Astrocyte (in vitro differentiated cells and primary cell): ENCODE results near the gene CIDEC. TPM values are rescaled to one million over a fixed set of nuclear protein-coding genes. Genes with fewer than 3 reads are reported as not detected.
"Not testable (repeated sequence)": the region's sequence is repeated elsewhere in the genome, so short reads cannot be mapped to it uniquely, and the experiment has no call there.

Source experiments
- DNase-seq: peaks from one replicate; pipeline ENCODE4 v3.0.0-alpha.2; 2010; ENCODE audit warnings: low read depth
- FAIRE-seq: peaks from 2 replicates; lab custom pipeline; 2011; peaks lifted over from hg19 to GRCh38; lab: Jason Lieb, UNC
- H2AFZ ChIP-seq: 2 replicates; pipeline ENCODE4 v1.6.0; 2012; ENCODE audit warnings: low read depth, low read length, inconsistent platforms
- H3K27ac ChIP-seq: 2 replicates; pipeline ENCODE4 v1.5.1; 2011; ENCODE audit warnings: low read depth, low read length, inconsistent platforms
- H3K27me3 ChIP-seq: 2 replicates; pipeline ENCODE4 v1.6.0; 2011; ENCODE audit warnings: low read length, inconsistent platforms; ENCODE audit not compliant: insufficient read depth
- H3K36me3 ChIP-seq: 2 replicates; pipeline ENCODE4 v1.5.1; 2011; ENCODE audit warnings: low read length, inconsistent platforms; ENCODE audit not compliant: insufficient read depth
- H3K4me1 ChIP-seq: 2 replicates; pipeline ENCODE4 v1.5.1; 2011; ENCODE audit warnings: low read length, inconsistent platforms; ENCODE audit not compliant: insufficient read depth
- H3K4me2 ChIP-seq: 2 replicates; pipeline ENCODE4 v1.6.0; 2012; ENCODE audit warnings: low read length, inconsistent platforms
- H3K4me3 ChIP-seq: 2 replicates; pipeline ENCODE4 v1.5.1; 2011; ENCODE audit warnings: low read depth, mild to moderate bottlenecking, low read length, inconsistent platforms; ENCODE audit not compliant: insufficient read depth
- H3K79me2 ChIP-seq: 2 replicates; pipeline ENCODE4 v1.6.0; 2012; ENCODE audit warnings: mild to moderate bottlenecking, low read length, inconsistent platforms; ENCODE audit not compliant: insufficient read depth
- H3K9ac ChIP-seq: 2 replicates; pipeline ENCODE4 v1.6.0; 2012; ENCODE audit warnings: mild to moderate bottlenecking, low read length, inconsistent platforms
- H3K9me3 ChIP-seq: 2 replicates; pipeline ENCODE4 v1.5.1; 2012; ENCODE audit warnings: low read depth, mild to moderate bottlenecking, low read length, inconsistent platforms; ENCODE audit not compliant: insufficient read depth
- H4K20me1 ChIP-seq: 2 replicates; pipeline ENCODE4 v1.6.0; 2012; ENCODE audit warnings: low read length, inconsistent platforms; ENCODE audit not compliant: insufficient read depth
- H3K27ac Mint-ChIP-seq: one replicate; pipeline ENCODE4 v1.8.0; 2021; ENCODE audit warnings: mild to moderate bottlenecking, mixed read lengths; ENCODE audit not compliant: unreplicated experiment
- H3K27me3 Mint-ChIP-seq: one replicate; pipeline ENCODE4 v1.8.0; 2021; ENCODE audit warnings: low read depth, mixed read lengths; ENCODE audit not compliant: unreplicated experiment
- H3K36me3 Mint-ChIP-seq: one replicate; pipeline ENCODE4 v1.8.0; 2021; ENCODE audit warnings: low read depth, mixed read lengths; ENCODE audit not compliant: unreplicated experiment
- H3K4me1 Mint-ChIP-seq: one replicate; pipeline ENCODE4 v1.8.0; 2021; ENCODE audit warnings: low read depth, mixed read lengths; ENCODE audit not compliant: unreplicated experiment
- H3K4me3 Mint-ChIP-seq: one replicate; pipeline ENCODE4 v1.8.0; 2021; ENCODE audit warnings: mild to moderate bottlenecking, moderate library complexity, mixed read lengths; ENCODE audit not compliant: unreplicated experiment
- H3K9me3 Mint-ChIP-seq: one replicate; pipeline ENCODE4 v1.8.0; 2021; ENCODE audit warnings: mild to moderate bottlenecking, mixed read lengths; ENCODE audit not compliant: unreplicated experiment
- EZH2 ChIP-seq: IDR thresholded peaks from 2 replicates; pipeline ENCODE4 v1.6.1; 2012; ENCODE audit warnings: mild to moderate bottlenecking, low read length, inconsistent platforms; ENCODE audit not compliant: insufficient read depth
- total RNA-seq: library from RNA; stranded (reverse); gene quantifications from 2 replicates; pipeline ENCODE4 v1.2.1, GENCODE V29; 2021
- TF ChIP-seq, protein P1 (sequence below): IDR thresholded peaks from 2 replicates; pipeline ENCODE4 v1.5.1; 2011; ENCODE audit warnings: low read depth, mild to moderate bottlenecking, inconsistent platforms, low read length, moderate library complexity; ENCODE audit not compliant: insufficient read depth

CIDEC gene
- total RNA-seq, 1 donor from 2014 or later = not detected

DNA sequence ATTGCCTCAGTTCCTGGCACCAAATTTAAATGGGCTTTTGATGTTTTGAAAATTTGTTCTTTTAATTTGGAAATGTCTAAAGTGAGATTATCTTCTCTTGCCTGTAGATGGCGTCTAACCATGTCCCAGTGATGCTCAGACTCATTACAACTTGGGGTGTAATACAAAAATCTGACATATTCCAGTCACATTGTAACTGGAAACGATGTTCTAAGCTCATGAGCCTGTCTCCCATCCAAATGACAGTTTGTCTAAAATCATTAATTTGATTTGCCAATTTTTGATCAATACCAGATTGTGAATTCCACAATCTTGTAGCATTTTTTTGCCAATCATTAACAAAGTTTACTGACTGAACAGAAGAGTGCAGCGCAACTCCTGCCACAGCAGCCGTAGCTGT, 31.2 kb downstream of the CIDEC start:
- not testable (repeated sequence) for H3K4me2 ChIP-seq, H3K9me3 ChIP-seq, H3K4me1 Mint-ChIP-seq, DNase-seq, H3K4me1 ChIP-seq, H3K36me3 Mint-ChIP-seq, H3K27ac ChIP-seq, H4K20me1 ChIP-seq, H3K36me3 ChIP-seq, H3K27ac Mint-ChIP-seq, H3K9me3 Mint-ChIP-seq, H3K4me3 Mint-ChIP-seq, H3K27me3 Mint-ChIP-seq, H2AFZ ChIP-seq, H3K4me3 ChIP-seq, H3K9ac ChIP-seq, H3K79me2 ChIP-seq, FAIRE-seq
- H3K27me3 ChIP-seq = peaks cover 17% of the 10 kb centered on the region
- TF ChIP-seq, protein P1, sequence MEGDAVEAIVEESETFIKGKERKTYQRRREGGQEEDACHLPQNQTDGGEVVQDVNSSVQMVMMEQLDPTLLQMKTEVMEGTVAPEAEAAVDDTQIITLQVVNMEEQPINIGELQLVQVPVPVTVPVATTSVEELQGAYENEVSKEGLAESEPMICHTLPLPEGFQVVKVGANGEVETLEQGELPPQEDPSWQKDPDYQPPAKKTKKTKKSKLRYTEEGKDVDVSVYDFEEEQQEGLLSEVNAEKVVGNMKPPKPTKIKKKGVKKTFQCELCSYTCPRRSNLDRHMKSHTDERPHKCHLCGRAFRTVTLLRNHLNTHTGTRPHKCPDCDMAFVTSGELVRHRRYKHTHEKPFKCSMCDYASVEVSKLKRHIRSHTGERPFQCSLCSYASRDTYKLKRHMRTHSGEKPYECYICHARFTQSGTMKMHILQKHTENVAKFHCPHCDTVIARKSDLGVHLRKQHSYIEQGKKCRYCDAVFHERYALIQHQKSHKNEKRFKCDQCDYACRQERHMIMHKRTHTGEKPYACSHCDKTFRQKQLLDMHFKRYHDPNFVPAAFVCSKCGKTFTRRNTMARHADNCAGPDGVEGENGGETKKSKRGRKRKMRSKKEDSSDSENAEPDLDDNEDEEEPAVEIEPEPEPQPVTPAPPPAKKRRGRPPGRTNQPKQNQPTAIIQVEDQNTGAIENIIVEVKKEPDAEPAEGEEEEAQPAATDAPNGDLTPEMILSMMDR = peak; percentile 41

DNA sequence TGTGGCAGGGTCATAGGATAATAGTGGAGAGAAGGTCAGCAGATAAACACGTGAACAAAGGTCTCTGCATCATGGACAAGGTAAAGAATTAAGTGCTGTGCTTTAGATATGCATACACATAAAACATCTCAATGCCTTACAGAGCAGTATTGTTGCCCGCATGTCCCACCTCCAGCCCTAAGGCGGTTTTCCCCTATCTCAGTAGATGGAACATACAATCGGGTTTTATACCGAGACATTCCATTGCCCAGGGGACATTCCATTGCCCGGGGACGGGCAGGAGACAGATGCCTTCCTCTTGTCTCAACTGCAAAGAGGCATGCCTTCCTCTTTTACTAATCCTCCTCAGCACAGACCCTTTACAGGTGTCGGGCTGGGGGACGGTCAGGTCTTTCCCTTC, 32.2 kb downstream of the CIDEC start:
- not testable (repeated sequence) for FAIRE-seq, H3K27me3 Mint-ChIP-seq

DNA sequence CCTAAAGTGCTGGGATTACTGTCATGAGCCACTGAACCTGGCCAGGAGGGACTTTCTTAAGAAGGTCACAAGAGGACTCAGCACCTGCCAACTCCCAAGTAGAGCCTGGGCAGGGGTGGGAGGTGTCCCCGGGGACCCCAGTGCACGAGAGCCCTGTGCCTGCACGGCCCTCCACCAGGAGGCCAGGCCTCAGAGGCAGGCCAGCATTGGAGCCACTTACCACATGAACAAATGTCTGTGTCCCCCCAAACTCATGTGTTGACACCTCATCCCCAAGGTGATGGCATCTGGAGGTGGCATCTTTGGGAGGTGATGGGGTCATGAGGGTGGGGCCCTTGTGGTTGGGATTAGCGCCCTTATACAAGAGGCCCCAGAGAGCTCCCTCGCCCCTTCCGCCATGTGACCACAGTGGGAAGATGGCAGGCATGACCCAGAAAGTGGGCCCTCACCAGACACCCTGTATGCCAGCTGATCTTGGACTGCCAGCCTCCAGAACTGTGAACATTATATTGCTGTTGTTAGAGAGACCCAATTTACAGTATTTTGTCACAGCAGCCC, 33.0 kb downstream of the CIDEC start:
- H3K4me2 ChIP-seq = no peak overlapping the region
- peaks cover 7% of the 10 kb centered on the region for H3K4me1 ChIP-seq
- H3K27me3 Mint-ChIP-seq = peaks cover 8% of the 10 kb centered on the region
- no peaks in the 10 kb centered on the region for H3K36me3 Mint-ChIP-seq
- H3K9ac ChIP-seq = no peak overlapping the region
- H3K27ac ChIP-seq = no peak overlapping the region
- H3K27me3 ChIP-seq = peaks cover 8% of the 10 kb centered on the region
- TF ChIP-seq, protein P1 = no peak
- no peak for TF ChIP-seq EZH2
- H3K9me3 Mint-ChIP-seq = no peaks in the 10 kb centered on the region
- DNase-seq = no peak
- H3K79me2 ChIP-seq = peaks cover 4% of the 10 kb centered on the region
- no peak for FAIRE-seq
- no peaks in the 10 kb centered on the region for H3K4me1 Mint-ChIP-seq
- peaks cover 5% of the 10 kb centered on the region for H4K20me1 ChIP-seq
- no peaks in the 10 kb centered on the region for H3K9me3 ChIP-seq
- no peak overlapping the region for H2AFZ ChIP-seq
- no peaks in the 10 kb centered on the region for H3K36me3 ChIP-seq
- H3K4me3 ChIP-seq = no peak overlapping the region
- no peak overlapping the region for H3K27ac Mint-ChIP-seq
- no peak overlapping the region for H3K4me3 Mint-ChIP-seq

More for the DNA sequence above, 32.2 kb downstream of the CIDEC start:
- H4K20me1 ChIP-seq, H3K36me3 ChIP-seq, H3K79me2 ChIP-seq, H3K36me3 Mint-ChIP-seq, H3K9ac ChIP-seq, H3K27ac ChIP-seq, H3K4me1 Mint-ChIP-seq, H3K9me3 Mint-ChIP-seq, H3K4me3 ChIP-seq, H3K27ac Mint-ChIP-seq, H3K4me3 Mint-ChIP-seq, H2AFZ ChIP-seq, H3K4me1 ChIP-seq, H3K9me3 ChIP-seq, H3K4me2 ChIP-seq, DNase-seq: not testable (repeated sequence)
- peaks cover 16% of the 10 kb centered on the region for H3K27me3 ChIP-seq
